LNCAP (cell line): ENCODE measurements around the gene KIF9.

ENCODE experiments used
- TF ChIP-seq, protein P1 (sequence below): fragments of 450-650 bp; IDR thresholded peaks from 2 replicates; pipeline ENCODE4 v1.5.1; 2017; ENCODE audit warnings: mild to moderate bottlenecking

The KIF9 gene

DNA sequence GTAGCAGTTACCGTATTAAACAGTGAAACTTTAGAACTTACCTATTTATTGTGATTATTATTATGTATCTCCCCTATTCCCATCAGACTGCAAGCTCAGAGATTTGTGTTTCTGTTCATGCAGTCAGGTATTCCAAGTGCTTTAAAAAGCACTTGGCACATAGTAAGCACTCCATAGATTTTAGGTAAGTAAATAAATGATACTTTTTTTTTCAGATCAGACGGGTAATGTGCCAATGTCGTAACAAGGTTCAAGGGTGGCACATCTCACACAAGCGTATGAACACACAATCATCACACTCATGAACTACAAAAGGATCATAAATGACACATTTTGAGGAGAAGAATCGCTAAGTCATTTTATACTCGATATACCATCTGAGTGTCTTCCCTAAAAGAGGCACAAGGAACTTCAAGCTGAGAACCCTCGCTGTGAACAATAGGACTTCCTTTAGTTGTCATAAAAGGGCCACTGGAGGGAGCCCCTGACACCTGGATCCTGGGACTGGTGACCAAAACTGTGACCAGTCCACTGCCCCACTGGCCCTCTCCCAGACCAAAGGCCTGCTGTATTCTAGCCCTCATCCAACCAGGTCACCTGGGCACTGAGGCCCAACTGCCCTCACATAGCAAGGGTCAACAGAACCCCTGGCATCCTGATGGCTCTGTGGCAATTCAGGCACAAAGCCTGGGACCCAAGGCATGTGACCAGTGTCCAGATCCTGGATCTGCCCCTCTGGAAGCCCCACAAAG, 32.1 kb downstream of the KIF9 start:
- TF ChIP-seq, protein P1, sequence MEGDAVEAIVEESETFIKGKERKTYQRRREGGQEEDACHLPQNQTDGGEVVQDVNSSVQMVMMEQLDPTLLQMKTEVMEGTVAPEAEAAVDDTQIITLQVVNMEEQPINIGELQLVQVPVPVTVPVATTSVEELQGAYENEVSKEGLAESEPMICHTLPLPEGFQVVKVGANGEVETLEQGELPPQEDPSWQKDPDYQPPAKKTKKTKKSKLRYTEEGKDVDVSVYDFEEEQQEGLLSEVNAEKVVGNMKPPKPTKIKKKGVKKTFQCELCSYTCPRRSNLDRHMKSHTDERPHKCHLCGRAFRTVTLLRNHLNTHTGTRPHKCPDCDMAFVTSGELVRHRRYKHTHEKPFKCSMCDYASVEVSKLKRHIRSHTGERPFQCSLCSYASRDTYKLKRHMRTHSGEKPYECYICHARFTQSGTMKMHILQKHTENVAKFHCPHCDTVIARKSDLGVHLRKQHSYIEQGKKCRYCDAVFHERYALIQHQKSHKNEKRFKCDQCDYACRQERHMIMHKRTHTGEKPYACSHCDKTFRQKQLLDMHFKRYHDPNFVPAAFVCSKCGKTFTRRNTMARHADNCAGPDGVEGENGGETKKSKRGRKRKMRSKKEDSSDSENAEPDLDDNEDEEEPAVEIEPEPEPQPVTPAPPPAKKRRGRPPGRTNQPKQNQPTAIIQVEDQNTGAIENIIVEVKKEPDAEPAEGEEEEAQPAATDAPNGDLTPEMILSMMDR, result peak; percentile 48

DNA sequence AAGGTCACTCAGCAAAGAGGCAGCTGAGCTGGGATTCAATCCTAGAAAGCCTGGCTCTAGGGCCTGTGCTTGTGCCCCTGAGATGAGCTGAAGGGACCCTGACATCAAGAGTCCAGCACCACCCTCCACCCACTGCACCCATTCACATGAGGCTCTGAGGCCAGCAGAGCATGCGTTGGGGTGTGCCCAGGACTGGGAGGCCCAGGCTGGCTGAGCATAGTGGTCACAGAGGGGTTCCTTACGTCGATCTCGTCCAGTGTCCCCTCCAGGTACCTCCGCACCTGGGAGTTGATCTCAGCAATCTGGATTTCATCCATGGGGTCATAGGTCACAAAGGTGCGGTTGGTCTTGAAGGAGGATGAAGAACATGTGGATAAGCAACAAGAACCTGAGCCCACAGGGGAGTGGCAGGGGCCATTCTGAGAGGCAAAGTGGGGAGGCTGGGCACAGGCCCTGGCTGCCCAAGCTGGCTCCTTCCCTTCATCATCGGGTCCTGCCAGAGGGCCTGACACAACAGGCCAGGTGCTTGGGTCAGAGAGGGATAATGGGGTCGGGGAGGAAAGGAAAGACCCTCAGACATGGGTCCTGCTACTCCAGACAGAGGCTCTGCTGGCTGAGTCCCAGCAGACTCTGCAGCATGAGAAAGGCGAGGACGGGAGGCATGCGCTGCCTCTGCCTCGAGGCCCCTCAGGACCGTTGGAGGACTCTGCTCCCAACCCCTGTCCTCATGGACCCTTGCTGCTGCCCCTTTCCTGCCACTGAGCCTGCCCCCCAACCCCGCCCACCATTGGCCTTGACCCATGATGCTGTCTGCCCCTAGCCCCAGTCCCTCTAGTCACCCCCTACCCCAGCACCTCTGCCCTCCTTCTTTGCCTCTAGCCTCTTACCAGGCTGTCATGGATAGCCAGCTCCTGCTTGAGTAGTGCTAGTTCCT, 35.2 kb downstream of the KIF9 start:
- TF ChIP-seq, protein P1, result no peak

DNA sequence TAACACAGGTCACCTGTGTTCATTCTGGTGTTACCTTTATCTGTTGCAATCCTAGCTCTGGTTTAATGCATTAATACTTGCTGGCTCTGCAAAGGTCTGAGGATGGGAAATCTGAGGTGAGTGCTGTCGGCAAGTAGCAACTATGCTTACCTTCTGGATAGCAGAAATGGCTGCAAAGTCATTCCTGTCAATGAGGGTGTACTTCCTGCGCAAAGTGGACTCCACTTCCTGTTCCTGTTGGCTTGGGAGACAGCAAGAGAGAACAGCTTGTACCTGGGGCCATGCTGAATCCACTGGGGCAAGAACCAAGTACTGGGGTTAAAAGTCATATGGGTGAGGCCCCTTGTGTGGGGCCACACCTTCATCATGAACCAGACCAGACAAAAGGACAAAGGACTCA, 37.3 kb downstream of the KIF9 start:
- TF ChIP-seq, protein P1, result no peak

DNA sequence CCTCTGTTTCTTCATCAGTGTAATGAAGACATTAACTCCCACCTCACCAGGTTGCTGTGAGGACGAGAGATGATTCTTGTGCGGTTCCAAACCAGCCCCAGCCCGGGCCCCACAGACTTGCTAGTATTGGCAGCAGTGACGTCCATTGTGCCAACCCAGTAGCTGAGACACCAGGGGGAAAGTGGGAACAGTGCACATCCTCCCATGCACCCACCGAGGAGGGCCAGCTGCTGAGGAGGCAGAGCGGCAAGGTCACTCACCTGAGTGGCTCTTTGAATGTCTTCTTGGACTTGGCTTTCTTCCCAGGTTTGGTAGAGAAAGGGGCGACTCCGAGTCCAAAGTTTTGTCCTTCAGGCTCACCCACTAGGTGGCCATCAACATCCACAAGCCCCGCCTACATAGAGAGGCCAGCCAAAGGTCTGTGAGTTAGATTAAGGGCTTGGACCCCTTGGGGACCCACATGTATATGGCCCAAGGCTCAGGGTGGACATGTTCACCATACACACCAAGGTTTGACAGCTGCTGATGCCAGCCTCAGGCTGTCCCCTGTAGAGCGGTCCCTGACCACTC, 38.0 kb downstream of the KIF9 start:
- TF ChIP-seq, protein P1, result no peak

DNA sequence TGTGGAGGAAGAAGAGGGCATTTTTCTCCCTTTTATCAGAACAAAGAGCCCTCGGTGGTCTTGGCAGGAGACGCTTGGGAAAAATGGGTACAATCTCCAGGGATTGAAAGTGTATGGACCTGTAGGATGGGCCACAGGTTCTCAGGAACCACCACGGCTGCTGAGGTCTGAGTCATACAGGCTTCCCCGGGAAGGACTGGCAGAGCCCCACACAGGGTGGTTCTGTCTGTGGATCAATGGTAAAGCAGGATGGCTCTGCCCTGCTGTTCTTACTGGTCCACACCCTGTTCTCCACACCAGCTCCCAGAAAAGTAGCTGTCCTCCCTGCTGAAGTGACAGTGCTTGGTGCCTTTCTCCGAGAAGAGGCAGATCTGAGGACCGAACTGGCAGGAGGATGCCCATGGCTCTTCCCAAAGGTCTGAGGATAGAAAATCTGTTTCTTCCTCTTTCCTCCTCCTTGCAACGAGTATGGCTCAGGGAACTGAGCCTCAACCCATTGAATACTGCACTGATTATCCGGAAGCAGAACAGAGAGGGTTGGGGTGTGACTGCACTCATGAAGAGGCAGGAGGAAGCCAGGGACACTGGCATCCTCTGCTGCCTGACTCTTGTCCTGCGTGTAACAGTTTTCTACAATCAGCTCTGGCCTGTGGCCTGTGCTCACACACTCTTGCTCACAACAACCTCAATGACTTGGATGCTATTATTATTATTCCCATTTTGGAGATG, 39.0 kb downstream of the KIF9 start:
- TF ChIP-seq, protein P1, result no peak

DNA sequence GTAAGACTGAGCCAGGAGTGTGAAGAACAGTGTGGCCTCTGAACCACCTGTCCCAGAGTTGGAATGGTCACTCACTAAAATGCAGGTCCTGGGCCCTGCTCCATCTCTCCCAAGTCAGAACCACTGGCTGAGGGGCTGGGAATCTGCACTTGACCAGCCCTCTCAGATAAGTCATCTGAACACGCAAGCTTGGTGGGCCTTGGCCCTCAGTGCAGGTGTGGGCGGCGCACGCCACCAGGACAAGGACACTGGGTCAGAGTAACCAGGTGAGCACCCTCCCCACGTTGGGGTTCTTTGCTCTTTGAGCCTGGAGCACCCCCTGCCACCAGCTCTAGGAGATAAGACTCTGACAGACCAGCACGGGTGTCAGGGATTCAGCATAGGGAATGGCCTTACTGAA, 42.7 kb downstream of the KIF9 start:
- TF ChIP-seq, protein P1, result no peak

DNA sequence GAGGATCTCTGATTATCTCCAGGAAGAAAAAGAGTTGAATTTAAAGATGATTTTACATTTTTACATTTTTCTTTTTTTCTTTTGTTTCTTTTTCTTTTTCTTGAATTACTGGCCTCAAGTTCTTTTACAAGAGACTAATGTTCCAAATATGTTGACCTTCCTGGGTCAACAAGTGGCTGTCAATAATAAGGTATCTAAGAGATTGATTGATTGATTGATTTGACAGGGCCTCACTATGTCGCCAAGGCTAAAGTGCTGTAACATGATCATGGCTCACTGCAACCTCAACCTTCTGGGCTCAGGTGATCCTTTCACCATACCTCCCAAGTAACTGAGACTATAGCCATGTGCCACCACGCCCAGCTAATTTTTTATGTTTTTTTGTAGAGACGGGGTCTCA, 44.6 kb downstream of the KIF9 start:
- TF ChIP-seq, protein P1, result no peak
